ENCODE results near the gene IL17REL. TPM values are rescaled to one million over a fixed set of nuclear protein-coding genes. Genes with fewer than 3 reads are reported as not detected.

Gene IL17REL
- total and polyA plus RNA-seq, 10 of the 15 experiments (the other 5 are each of a cell fraction or from before 2014, with no cell fraction given) = 0.03 TPM; not detected in 9

DNA sequence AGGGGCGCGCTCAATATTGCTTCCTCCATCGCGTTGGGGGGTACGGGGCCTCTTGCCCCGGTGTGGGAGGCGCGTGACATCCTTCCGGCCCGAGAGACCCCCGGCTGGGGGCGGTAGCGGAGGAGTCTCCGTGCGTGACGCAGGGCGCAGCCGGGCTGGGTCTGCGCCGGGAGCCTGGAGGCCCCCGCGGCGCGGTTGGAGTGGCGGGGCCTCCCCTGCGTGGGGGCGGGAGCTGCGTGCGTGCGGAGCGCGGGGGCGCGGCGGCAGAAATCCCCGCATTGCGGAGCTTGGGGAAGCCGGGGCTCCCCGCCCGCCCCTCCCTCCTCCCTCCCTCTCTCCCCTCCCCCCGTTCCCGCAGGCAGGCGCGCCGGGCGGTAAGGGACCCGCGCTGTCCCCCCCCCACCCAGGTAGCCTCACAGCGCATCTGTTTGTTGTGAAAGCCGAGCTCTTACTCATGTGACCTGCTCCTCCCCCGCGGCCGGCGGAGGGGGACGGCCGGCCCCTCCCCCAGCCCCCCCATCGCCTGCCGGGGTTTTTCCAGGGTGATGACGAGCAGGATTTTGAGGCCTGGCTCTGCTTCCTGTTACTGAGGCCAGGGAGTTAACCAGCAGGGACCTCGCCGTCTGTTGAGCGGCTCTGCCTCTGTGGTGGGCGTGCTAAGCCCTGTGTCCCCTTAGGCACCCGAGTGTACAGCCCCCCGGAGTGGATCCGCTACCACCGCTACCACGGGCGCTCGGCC lies 50.4 kb downstream of the IL17REL start (continued):
- no peak for TF ChIP-seq BMI1 (IDR thresholded peaks at IDR 0.05; ENCODE audit: borderline replicate concordance)
- no peak for TF ChIP-seq MTA2 (IDR thresholded peaks at IDR 0.05; ENCODE audit: low read depth)
- 0 out of 2 replicates have a peak, but pooled peaks have one; percentile 28 for TF ChIP-seq TAF1 (IDR thresholded peaks at IDR 0.05; ENCODE audit: borderline replicate concordance, low read depth, low read length)
- no peak; the same call in 1 of the 2 replicates for TF ChIP-seq NR2C1 (IDR thresholded peaks at IDR 0.05)
- TF ChIP-seq, protein P1, sequence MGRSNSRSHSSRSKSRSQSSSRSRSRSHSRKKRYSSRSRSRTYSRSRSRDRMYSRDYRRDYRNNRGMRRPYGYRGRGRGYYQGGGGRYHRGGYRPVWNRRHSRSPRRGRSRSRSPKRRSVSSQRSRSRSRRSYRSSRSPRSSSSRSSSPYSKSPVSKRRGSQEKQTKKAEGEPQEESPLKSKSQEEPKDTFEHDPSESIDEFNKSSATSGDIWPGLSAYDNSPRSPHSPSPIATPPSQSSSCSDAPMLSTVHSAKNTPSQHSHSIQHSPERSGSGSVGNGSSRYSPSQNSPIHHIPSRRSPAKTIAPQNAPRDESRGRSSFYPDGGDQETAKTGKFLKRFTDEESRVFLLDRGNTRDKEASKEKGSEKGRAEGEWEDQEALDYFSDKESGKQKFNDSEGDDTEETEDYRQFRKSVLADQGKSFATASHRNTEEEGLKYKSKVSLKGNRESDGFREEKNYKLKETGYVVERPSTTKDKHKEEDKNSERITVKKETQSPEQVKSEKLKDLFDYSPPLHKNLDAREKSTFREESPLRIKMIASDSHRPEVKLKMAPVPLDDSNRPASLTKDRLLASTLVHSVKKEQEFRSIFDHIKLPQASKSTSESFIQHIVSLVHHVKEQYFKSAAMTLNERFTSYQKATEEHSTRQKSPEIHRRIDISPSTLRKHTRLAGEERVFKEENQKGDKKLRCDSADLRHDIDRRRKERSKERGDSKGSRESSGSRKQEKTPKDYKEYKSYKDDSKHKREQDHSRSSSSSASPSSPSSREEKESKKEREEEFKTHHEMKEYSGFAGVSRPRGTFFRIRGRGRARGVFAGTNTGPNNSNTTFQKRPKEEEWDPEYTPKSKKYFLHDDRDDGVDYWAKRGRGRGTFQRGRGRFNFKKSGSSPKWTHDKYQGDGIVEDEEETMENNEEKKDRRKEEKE (IDR thresholded peaks at IDR 0.05) = no peak
- TF ChIP-seq, protein P2, sequence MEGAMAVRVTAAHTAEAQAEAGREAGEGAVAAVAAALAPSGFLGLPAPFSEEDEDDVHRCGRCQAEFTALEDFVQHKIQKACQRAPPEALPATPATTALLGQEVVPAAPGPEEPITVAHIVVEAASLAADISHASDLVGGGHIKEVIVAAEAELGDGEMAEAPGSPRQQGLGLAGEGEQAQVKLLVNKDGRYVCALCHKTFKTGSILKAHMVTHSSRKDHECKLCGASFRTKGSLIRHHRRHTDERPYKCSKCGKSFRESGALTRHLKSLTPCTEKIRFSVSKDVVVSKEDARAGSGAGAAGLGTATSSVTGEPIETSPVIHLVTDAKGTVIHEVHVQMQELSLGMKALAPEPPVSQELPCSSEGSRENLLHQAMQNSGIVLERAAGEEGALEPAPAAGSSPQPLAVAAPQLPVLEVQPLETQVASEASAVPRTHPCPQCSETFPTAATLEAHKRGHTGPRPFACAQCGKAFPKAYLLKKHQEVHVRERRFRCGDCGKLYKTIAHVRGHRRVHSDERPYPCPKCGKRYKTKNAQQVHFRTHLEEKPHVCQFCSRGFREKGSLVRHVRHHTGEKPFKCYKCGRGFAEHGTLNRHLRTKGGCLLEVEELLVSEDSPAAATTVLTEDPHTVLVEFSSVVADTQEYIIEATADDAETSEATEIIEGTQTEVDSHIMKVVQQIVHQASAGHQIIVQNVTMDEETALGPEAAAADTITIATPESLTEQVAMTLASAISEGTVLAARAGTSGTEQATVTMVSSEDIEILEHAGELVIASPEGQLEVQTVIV (IDR thresholded peaks at IDR 0.05; ENCODE audit: borderline replicate concordance, partially characterized antibody) = no peak
- no peak for TF ChIP-seq NFYA (IDR thresholded peaks at IDR 0.05; ENCODE audit: borderline replicate concordance, low read depth, low read length)
- TF ChIP-seq RAD51 (IDR thresholded peaks at IDR 0.05) = no peak
- TF ChIP-seq ZNF207 (IDR thresholded peaks at IDR 0.05; ENCODE audit: borderline replicate concordance) = no peak
- TF ChIP-seq SRF (IDR thresholded peaks at IDR 0.05; ENCODE audit: low read depth in 2 of 2, low read length in 2 of 2) = no peak
- peak; percentile 65; the same call in 1 of the 2 replicates for TF ChIP-seq TBL1XR1 (IDR thresholded peaks at IDR 0.05; ENCODE audit: low read depth, low read length)
- peak; percentile 76 for TF ChIP-seq POLR2AphosphoS2 (IDR thresholded peaks at IDR 0.05; ENCODE audit: low read depth, low read length)
- TF ChIP-seq, protein P3, sequence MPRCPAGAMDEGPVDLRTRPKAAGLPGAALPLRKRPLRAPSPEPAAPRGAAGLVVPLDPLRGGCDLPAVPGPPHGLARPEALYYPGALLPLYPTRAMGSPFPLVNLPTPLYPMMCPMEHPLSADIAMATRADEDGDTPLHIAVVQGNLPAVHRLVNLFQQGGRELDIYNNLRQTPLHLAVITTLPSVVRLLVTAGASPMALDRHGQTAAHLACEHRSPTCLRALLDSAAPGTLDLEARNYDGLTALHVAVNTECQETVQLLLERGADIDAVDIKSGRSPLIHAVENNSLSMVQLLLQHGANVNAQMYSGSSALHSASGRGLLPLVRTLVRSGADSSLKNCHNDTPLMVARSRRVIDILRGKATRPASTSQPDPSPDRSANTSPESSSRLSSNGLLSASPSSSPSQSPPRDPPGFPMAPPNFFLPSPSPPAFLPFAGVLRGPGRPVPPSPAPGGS (IDR thresholded peaks at IDR 0.05; ENCODE audit: borderline replicate concordance, insufficient read depth, low read depth, low read length, poor library complexity, severe bottlenecking) = no peak
- peak; percentile 69 for TF ChIP-seq POLR2A (IDR thresholded peaks at IDR 0.05; ENCODE audit: low read depth, low read length)
- TF ChIP-seq SMARCA5 (IDR thresholded peaks at IDR 0.05) = 0 out of 2 replicates have a peak, but pooled peaks have one; percentile 40
- TF ChIP-seq, protein P4, sequence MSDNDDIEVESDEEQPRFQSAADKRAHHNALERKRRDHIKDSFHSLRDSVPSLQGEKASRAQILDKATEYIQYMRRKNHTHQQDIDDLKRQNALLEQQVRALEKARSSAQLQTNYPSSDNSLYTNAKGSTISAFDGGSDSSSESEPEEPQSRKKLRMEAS (IDR thresholded peaks at IDR 0.05; ENCODE audit: low read depth, low read length) = no peak
- TF ChIP-seq, protein P5, sequence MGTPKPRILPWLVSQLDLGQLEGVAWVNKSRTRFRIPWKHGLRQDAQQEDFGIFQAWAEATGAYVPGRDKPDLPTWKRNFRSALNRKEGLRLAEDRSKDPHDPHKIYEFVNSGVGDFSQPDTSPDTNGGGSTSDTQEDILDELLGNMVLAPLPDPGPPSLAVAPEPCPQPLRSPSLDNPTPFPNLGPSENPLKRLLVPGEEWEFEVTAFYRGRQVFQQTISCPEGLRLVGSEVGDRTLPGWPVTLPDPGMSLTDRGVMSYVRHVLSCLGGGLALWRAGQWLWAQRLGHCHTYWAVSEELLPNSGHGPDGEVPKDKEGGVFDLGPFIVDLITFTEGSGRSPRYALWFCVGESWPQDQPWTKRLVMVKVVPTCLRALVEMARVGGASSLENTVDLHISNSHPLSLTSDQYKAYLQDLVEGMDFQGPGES (IDR thresholded peaks at IDR 0.05) = no peak
- 0 out of 2 replicates have a peak, but pooled peaks have one; percentile 4 for TF ChIP-seq YY1 (IDR thresholded peaks at IDR 0.05; ENCODE audit: low read depth, low read length)
- TF ChIP-seq ESRRA (IDR thresholded peaks at IDR 0.05; ENCODE audit: low read length) = no peak
- peak in 1 of 2 experiments; percentile 15; a peak in 2 of 4 replicates for TF ChIP-seq EP300 (IDR thresholded peaks at IDR 0.05; ENCODE audit: borderline replicate concordance in 1 of 2, control insufficient read depth in 1 of 2, low read depth in 2 of 2, low read length in 2 of 2)
- TF ChIP-seq LARP7 (IDR thresholded peaks at IDR 0.05) = peak; percentile 21; the same call in 1 of the 2 replicates
- 0 out of 2 replicates have a peak, but pooled peaks have one; percentile 63 for TF ChIP-seq EED (IDR thresholded peaks at IDR 0.05; ENCODE audit: low read depth)
